CD4-positive, alpha-beta memory T cell (primary cell): ENCODE measurements around the gene DDAH1. TPM values are rescaled to one million over a fixed set of nuclear protein-coding genes. Genes with fewer than 3 reads are reported as not detected.

ENCODE experiments used
- CTCF ChIA-PET: fragments of 350-600 bp; sonication (Branson Sonifier 250); formaldehyde crosslinking; loops from one replicate; lab custom pipeline; 2021; ENCODE audit warnings: inconsistent platforms; ENCODE audit not compliant: partially characterized antibody; lab: Charles Lee
- POLR2A ChIA-PET: fragments of 350-600 bp; sonication (Branson Sonifier 250); formaldehyde crosslinking; loops from one replicate; lab custom pipeline; 2021; ENCODE audit not compliant: partially characterized antibody; lab: Charles Lee
- DNase-seq, 5 donors: peaks; one replicate each; pipeline versions ENCODE4 v3.0.0 to v3.0.0-alpha.2; 2020 to 2022; ENCODE audit warnings: mixed read lengths in 1 of 5
- H3K27ac ChIP-seq: one replicate; pipeline ENCODE4 v1.7.0; 2013; ENCODE audit warnings: low read depth, low read length
- H3K27me3 ChIP-seq: 2 replicates; pipeline ENCODE4 v1.7.0; 2013; ENCODE audit warnings: mild to moderate bottlenecking, low read length, moderate library complexity; ENCODE audit not compliant: insufficient read depth
- H3K36me3 ChIP-seq: 2 replicates; pipeline ENCODE4 v1.7.0; 2013; ENCODE audit warnings: mild to moderate bottlenecking, low read length, moderate library complexity; ENCODE audit not compliant: insufficient read depth
- H3K4me1 ChIP-seq: 2 replicates; pipeline ENCODE4 v1.7.0; 2013; ENCODE audit warnings: mild to moderate bottlenecking, low read length, moderate library complexity; ENCODE audit not compliant: insufficient read depth
- H3K4me3 ChIP-seq, 2 donors: one replicate each; pipeline ENCODE4 v1.7.0; 2013; ENCODE audit warnings: low read length in 2 of 2, mild to moderate bottlenecking in 1 of 2
- H3K9me3 ChIP-seq, 2 donors: one replicate each; pipeline ENCODE4 v1.7.0; 2013; ENCODE audit warnings: low read length in 2 of 2, control low read depth in 1 of 2; ENCODE audit not compliant: control insufficient read depth in 1 of 2
- H3K27ac Mint-ChIP-seq, 7 donors: one replicate each; pipeline ENCODE4 v1.8.0; 2020 to 2021; ENCODE audit warnings: mixed read lengths in 7 of 7, mild to moderate bottlenecking in 6 of 7, inconsistent platforms in 3 of 7, moderate library complexity in 3 of 7
- H3K27me3 Mint-ChIP-seq, 2 donors: one replicate each; pipeline ENCODE4 v1.8.0; 2020 to 2021; ENCODE audit warnings: mixed read lengths in 2 of 2
- H3K36me3 Mint-ChIP-seq, 2 donors: one replicate each; pipeline ENCODE4 v1.8.0; 2020 to 2021; ENCODE audit warnings: mixed read lengths in 2 of 2, inconsistent platforms in 1 of 2, mild to moderate bottlenecking in 1 of 2
- H3K4me1 Mint-ChIP-seq, 4 donors: one replicate each; pipeline ENCODE4 v1.8.0; 2020 to 2021; ENCODE audit warnings: mixed read lengths in 4 of 4, mild to moderate bottlenecking in 1 of 4
- H3K4me3 Mint-ChIP-seq, 8 donors: one replicate each; pipeline ENCODE4 v1.8.0; 2020 to 2021; ENCODE audit warnings: mixed read lengths in 8 of 8, mild to moderate bottlenecking in 7 of 8, moderate library complexity in 6 of 8, inconsistent platforms in 3 of 8
- H3K9me3 Mint-ChIP-seq, 8 donors: one replicate each; pipeline ENCODE4 v1.8.0; 2020 to 2021; ENCODE audit warnings: mixed read lengths in 8 of 8, mild to moderate bottlenecking in 5 of 8, inconsistent platforms in 3 of 8, moderate library complexity in 1 of 8
- intact Hi-C: fragments of 100-400 bp; cut with micrococcal nuclease; formaldehyde crosslinking; loops from one replicate; pipeline ENCODE4 v1.15.1; 2023
- polyA plus RNA-seq, 2 donors: library from polyadenylated mRNA; unstranded; fragments of 300-500 nt; fragmentation: Illumina TruSeq; gene quantifications; one replicate each; pipeline ENCODE4 v1.2.3, GENCODE V29; 2021
- total RNA-seq, 2 experiments: library from RNA; stranded (reverse); gene quantifications; one replicate each; pipeline ENCODE4 v1.2.3, GENCODE V29; 2021

The DDAH1 gene
- total and polyA plus RNA-seq, 4 experiments from 2014 or later = not detected

DNA sequence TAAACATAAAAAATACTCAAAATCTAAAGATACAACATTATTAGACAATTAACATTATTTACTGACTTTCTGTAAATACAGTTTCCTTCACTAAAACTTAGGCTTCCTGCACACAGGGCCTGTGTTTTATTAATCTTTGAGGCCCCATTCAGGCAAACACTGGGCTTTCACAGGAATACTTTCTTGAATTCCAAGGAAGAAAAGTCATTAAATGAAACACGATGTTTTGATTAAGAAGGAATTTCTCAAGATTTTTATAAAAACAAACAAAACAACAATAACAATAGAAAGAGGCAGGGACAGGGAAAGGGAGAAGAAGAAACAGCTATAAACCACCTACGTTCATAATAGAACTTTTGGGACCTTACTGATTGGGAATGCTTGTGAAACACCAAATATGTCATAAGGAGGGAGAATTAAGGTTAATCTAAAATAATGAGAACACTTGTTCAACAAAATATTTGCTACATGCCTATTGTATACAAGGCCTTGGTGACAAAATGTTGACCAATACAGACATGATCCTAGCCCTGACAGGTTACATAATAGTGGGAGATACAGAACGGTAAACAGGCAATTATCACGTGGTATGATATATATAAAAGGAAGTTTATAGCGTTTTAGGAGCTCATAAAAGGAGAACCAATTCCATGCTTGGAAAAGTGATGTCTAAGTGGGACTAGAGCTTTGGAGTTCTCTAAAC lies 3.6 kb downstream of the DDAH1 start:
- ChIA-PET CTCF (no interaction called here), POLR2A (no interaction called here)
- no peak for DNase-seq
- Mint-ChIP-seq H3K4me3 (no peak overlapping the region), H3K9me3 (peaks cover 0 to 3% (median 0%) of the 10 kb centered on the region in 8 donors), H3K27ac (no peak overlapping the region), H3K27me3 (peaks cover 31 to 34% of the 10 kb centered on the region in 2 donors), H3K4me1 (peaks cover 2 to 19% (median 7%) of the 10 kb centered on the region in 4 donors), H3K36me3 (no peaks in the 10 kb centered on the region)
- intact Hi-C loops = no loop called here
- H3K4me3 ChIP-seq = no peak overlapping the region
- H3K36me3 ChIP-seq = no peaks in the 10 kb centered on the region
- H3K27ac ChIP-seq = no peak overlapping the region
- H3K27me3 ChIP-seq = peaks cover 6% of the 10 kb centered on the region
- H3K4me1 ChIP-seq = peaks cover 4% of the 10 kb centered on the region
- H3K9me3 ChIP-seq = no peaks in the 10 kb centered on the region

DNA sequence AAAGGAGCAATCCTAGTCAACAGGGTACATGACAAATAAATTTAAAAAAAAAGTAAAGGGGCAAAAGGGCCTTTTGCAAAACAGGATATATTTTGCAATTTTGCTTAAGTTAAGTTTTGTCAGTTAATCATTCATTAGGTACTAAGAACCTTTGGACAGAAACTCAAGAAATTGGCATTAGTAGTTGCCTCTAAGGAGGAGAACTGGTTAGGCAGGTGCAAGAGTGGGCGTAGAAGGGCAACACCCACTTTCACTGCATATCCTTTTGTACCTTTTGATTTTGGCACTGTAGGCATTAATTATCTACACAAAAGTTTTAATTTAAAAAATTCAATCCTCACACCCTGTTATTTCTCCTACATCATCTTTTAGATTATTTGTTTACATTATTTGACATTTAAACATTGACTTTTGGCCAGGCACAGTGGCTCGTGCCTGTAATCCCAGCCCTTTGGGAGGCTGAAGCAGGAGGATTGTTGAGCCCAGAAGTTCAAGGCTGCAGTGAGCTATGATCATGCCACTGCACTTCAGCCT lies 4.3 kb downstream of the DDAH1 start:
- ChIA-PET CTCF (no interaction called here), POLR2A (no interaction called here)
- Histone ChIP-seq H3K27ac (no peak overlapping the region), H3K4me1 (peaks cover 4% of the 10 kb centered on the region), H3K27me3 (peaks cover 6% of the 10 kb centered on the region), H3K4me3 (no peak overlapping the region), H3K36me3 (no peaks in the 10 kb centered on the region), H3K9me3 (no peaks in the 10 kb centered on the region)
- DNase-seq = no peak
- Mint-ChIP-seq H3K27me3 (peaks cover 29 to 31% of the 10 kb centered on the region in 2 donors), H3K4me3 (no peak overlapping the region), H3K9me3 (peaks cover 0 to 3% (median 0%) of the 10 kb centered on the region in 8 donors), H3K27ac (no peak overlapping the region), H3K4me1 (peaks cover 2 to 15% (median 6%) of the 10 kb centered on the region in 4 donors), H3K36me3 (no peaks in the 10 kb centered on the region)
- intact Hi-C loops = no loop called here

DNA sequence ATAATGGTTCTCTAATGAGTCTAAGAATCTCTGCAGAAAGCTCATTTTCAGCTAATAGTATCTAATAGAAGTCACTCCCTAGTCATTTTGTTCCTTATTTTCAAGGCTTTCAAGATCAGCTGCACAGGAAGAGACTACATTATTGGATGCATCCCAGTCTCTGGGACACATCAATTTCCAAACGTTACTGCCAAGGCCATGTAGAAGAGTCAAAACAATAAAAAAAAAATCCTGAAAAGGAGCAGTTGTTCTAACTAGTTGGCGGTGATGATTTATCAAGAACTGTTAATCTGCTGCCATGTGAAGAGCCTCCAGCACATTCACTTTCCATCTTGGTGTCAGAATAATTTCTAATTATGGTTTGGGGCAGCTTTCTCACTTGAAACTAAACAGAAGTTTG lies 5.7 kb downstream of the DDAH1 start:
- H3K27ac Mint-ChIP-seq = no peak overlapping the region
- Histone ChIP-seq H3K4me3 (no peak overlapping the region), H3K36me3 (no peaks in the 10 kb centered on the region), H3K9me3 (no peaks in the 10 kb centered on the region), H3K27me3 (peaks cover 6% of the 10 kb centered on the region), H3K27ac (no peak overlapping the region), H3K4me1 (peaks cover 3% of the 10 kb centered on the region)
- peaks cover 0 to 3% (median 0%) of the 10 kb centered on the region in 8 donors for H3K9me3 Mint-ChIP-seq
- intact Hi-C loops = no loop called here
- POLR2A ChIA-PET = no interaction called here
- H3K4me1 Mint-ChIP-seq = peaks cover 2 to 12% (median 3%) of the 10 kb centered on the region in 4 donors
- H3K27me3 Mint-ChIP-seq = peaks cover 25 to 29% of the 10 kb centered on the region in 2 donors
- no peak overlapping the region for H3K4me3 Mint-ChIP-seq
- H3K36me3 Mint-ChIP-seq = no peaks in the 10 kb centered on the region
- DNase-seq = no peak
- CTCF ChIA-PET = no interaction called here

DNA sequence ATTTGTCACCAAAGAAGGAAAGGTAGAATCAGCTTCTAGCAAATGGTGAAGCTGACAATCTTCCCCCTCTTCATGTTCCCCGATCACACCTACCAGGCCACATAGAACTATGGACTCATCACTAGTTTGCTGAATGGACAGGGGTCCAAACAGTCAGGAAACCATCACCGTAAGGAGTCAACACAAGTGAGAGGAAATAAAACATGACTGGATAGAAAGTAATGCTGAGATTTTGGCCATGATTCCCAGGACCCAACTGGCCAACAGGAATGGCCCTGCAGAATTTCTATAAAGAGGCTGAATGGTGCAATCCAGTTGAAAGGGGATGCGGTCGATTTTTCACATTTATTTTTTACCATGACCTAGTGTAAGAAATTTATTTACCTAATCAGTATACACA lies 10.7 kb downstream of the DDAH1 start:
- H3K27ac ChIP-seq = no peak overlapping the region
- no peaks in the 10 kb centered on the region for H3K9me3 ChIP-seq
- Mint-ChIP-seq H3K36me3 (no peaks in the 10 kb centered on the region), H3K27ac (no peak overlapping the region), H3K4me3 (no peak overlapping the region), H3K27me3 (peaks cover 4 to 6% of the 10 kb centered on the region in 2 donors), H3K9me3 (peaks cover 0 to 2% (median 0%) of the 10 kb centered on the region in 8 donors), H3K4me1 (no peaks in the 10 kb centered on the region)
- intact Hi-C loops = no loop called here
- H3K4me1 ChIP-seq = no peaks in the 10 kb centered on the region
- no peaks in the 10 kb centered on the region for H3K27me3 ChIP-seq
- DNase-seq = no peak
- ChIA-PET POLR2A (no interaction called here), CTCF (no interaction called here)
- H3K36me3 ChIP-seq = no peaks in the 10 kb centered on the region
- no peak overlapping the region for H3K4me3 ChIP-seq

DNA sequence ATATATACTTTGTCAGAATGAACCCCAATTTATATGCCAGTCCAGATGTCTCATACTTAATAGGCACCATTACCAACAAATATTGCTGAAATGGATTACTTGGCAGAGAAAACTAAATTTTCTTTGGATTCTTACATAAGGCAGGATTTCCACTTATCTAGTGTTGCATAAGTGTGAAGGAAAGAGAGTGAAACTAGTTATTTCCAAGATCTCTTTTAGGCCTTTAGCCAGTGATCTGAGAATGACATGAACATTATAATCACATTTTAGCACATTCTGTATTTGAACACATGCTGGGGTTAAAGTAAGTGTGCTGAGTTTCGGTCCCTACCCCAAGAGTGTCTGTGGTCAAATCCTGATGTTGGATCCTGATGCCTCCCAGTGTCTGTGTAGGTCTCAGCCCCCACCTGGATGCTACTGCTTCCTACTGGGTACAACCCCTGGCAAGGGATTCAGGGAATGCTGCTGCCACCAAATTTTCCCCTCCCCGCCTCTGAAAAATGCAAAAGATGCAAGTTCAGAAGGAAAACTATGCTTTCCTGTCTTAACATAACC lies 11.2 kb downstream of the DDAH1 start:
- Mint-ChIP-seq H3K36me3 (no peaks in the 10 kb centered on the region), H3K4me1 (no peaks in the 10 kb centered on the region), H3K9me3 (peaks cover 0 to 2% (median 0%) of the 10 kb centered on the region in 8 donors), H3K27me3 (peaks cover 3 to 8% of the 10 kb centered on the region in 2 donors), H3K27ac (no peak overlapping the region), H3K4me3 (no peak overlapping the region)
- intact Hi-C loops = no loop called here
- Histone ChIP-seq H3K4me3 (no peak overlapping the region), H3K9me3 (no peaks in the 10 kb centered on the region), H3K4me1 (no peaks in the 10 kb centered on the region), H3K27me3 (no peaks in the 10 kb centered on the region), H3K27ac (no peak overlapping the region), H3K36me3 (no peaks in the 10 kb centered on the region)
- no peak for DNase-seq
- ChIA-PET CTCF (no interaction called here), POLR2A (no interaction called here)

DNA sequence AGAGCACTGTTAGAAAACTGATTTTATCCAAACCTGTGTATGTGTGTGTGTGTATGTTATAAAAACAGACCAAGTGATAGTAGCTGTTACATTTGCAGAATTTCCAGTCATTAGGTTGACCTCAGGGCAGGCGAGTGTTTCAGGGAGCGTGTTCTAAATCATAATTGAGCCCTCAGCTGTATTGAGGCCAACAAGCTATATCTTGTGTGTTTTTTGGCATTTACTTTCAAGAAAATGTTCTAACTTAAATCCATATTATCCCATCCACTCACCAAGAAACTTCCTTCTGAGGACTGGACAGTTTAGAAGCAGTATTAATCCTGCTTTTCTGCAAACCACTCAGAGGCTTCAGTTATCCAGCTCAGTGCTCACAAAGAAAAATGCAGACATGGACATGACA lies 12.0 kb downstream of the DDAH1 start:
- no peak for DNase-seq
- CTCF ChIA-PET = no interaction called here
- no peak overlapping the region for H3K27ac Mint-ChIP-seq
- no peak overlapping the region for H3K4me3 Mint-ChIP-seq
- Histone ChIP-seq H3K4me3 (no peak overlapping the region), H3K9me3 (no peaks in the 10 kb centered on the region), H3K36me3 (no peaks in the 10 kb centered on the region), H3K27ac (no peak overlapping the region), H3K4me1 (no peaks in the 10 kb centered on the region), H3K27me3 (no peaks in the 10 kb centered on the region)
- POLR2A ChIA-PET = no interaction called here
- peaks cover 3 to 8% of the 10 kb centered on the region in 2 donors for H3K27me3 Mint-ChIP-seq
- peaks cover 0 to 2% (median 0%) of the 10 kb centered on the region in 8 donors for H3K9me3 Mint-ChIP-seq
- intact Hi-C loops = no loop called here
- H3K4me1 Mint-ChIP-seq = no peaks in the 10 kb centered on the region
- no peaks in the 10 kb centered on the region for H3K36me3 Mint-ChIP-seq

DNA sequence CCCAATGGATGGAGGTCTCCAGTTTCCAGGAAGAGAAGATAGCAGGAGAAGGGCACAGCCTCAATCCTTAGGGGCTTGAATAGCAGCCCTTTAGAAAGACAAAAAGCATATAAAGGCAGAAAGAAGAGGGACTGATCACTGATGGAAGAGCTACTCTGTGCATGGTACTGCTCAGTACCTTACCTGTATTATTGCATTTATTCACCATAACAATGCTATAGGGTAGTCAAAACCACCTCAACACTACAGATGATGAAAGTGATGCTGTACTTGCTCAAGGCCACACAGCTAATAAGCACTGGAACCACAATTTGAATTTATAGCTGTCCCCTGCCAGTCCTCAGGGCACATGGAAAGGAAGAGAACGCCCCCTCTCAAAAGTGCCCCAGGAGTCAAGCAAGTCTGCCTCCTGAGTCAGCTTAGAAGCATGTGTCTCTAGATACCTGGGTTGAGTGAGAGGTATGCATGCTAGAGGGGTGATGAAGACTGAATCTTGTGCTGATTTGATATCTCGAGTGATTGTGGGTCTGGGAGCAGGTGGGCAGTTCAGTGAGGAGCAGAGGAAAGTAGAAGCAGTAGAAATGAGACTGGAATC lies 13.6 kb downstream of the DDAH1 start:
- H3K4me3 Mint-ChIP-seq = no peak overlapping the region

More for the DNA sequence above, 13.6 kb downstream of the DDAH1 start:
- no peaks in the 10 kb centered on the region for H3K4me1 ChIP-seq
- no peaks in the 10 kb centered on the region for H3K27me3 ChIP-seq
- H3K27ac ChIP-seq = no peak overlapping the region
- intact Hi-C loops = no loop called here
- no peaks in the 10 kb centered on the region for H3K9me3 ChIP-seq
- peaks cover 0 to 4% (median 0%) of the 10 kb centered on the region in 8 donors for H3K9me3 Mint-ChIP-seq
- H3K27ac Mint-ChIP-seq = no peak overlapping the region
- no peaks in the 10 kb centered on the region for H3K36me3 ChIP-seq
- no peak for DNase-seq
- CTCF ChIA-PET = no interaction called here
- H3K36me3 Mint-ChIP-seq = no peaks in the 10 kb centered on the region
- POLR2A ChIA-PET = no interaction called here
- peaks cover 3 to 10% of the 10 kb centered on the region in 2 donors for H3K27me3 Mint-ChIP-seq
- H3K4me1 Mint-ChIP-seq = no peaks in the 10 kb centered on the region
- no peak overlapping the region for H3K4me3 ChIP-seq
